Fibroblast of pulmonary artery (primary cell): ENCODE data around the gene MED29.

Experiments
- DNase-seq: peaks from one replicate; pipeline ENCODE4 v3.0.0-alpha.2; 2010; ENCODE audit warnings: low read depth
- H3K4me3 ChIP-seq: replicated peaks from 2 replicates; pipeline ENCODE4 v1.5.1; 2011; ENCODE audit warnings: low read depth, mild to moderate bottlenecking, control low read depth, low read length, moderate library complexity
- TF ChIP-seq, protein P1 (sequence below): IDR thresholded peaks from 2 replicates; pipeline ENCODE4 v1.5.1; 2011; ENCODE audit warnings: mild to moderate bottlenecking, control low read depth, low read length, inconsistent platforms; ENCODE audit errors: missing control alignments

MED29 gene

DNA sequence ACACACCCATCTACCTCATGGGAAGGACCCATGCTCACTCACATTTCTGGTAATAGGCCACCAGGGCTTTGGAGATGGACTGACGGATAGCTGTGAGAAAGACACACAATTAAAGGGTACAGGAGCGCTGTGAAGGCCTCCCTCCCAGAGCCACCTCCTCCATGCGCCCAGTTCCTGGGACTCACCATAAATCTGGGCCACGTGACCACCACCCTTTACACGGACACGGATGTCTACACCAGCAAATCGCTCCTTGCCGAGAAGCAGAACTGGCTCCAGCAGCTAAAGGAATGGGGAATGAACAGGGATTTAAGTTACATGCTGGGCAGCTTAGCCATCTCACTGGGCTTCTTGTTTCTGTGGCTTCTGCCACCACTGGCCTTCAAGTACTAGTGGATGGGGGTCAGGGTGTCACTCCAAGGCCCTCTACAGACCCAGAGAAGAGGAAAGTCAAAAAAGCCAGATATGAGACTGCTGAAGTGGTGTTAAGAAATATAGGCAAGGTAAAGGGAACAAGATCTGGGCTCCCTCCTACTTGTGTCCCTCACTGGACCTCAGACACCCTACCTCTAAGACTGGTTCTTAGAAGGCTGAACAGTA is 42.4 kb downstream of the MED29 start:
- no peak for DNase-seq
- no peak overlapping the region for H3K4me3 ChIP-seq
- TF ChIP-seq, protein P1, sequence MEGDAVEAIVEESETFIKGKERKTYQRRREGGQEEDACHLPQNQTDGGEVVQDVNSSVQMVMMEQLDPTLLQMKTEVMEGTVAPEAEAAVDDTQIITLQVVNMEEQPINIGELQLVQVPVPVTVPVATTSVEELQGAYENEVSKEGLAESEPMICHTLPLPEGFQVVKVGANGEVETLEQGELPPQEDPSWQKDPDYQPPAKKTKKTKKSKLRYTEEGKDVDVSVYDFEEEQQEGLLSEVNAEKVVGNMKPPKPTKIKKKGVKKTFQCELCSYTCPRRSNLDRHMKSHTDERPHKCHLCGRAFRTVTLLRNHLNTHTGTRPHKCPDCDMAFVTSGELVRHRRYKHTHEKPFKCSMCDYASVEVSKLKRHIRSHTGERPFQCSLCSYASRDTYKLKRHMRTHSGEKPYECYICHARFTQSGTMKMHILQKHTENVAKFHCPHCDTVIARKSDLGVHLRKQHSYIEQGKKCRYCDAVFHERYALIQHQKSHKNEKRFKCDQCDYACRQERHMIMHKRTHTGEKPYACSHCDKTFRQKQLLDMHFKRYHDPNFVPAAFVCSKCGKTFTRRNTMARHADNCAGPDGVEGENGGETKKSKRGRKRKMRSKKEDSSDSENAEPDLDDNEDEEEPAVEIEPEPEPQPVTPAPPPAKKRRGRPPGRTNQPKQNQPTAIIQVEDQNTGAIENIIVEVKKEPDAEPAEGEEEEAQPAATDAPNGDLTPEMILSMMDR, result no peak

DNA sequence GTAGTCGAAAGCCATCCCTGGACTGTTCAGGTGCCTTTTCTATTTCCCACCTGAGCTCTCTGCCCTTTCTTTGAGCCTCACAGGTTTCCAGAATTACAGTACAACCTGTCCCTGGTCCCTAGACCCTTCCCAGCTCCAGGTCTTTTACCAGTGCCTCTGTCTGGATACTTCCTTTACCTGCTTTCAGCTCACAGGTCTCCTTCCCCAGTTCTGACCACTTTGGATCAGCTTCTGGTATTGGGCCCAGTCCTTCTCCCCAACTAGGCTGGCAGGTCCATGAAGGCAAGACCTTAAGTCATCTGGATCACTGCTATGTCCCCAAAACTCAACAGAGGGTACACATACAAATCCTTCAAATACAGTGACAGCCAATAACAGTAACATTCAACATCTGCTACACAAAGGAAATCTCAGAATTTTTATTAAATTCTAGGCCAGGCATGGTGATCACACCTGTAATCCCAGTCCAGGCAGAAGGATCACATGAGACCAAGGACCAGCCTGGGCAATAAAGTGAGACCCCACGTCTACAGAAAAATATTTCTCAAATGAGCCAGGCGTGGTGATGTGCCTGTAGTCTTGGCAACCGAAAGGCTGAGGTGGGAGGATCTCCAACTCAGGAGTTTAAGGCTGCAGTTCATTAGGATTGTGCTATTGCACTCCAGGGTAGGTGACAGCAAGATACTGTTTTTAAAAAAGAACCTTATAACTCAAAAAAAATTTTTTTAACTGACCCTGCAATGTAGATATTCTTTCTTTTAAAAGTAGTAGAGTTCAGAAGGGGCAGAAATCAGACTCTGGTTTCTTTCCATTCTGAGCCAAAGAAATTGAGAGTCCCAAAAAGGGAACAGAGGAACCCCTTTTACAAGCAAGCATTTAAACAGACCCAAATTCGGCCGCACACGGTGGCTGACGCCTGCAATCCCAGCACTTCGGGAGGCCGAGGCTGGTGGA is 43.2 kb downstream of the MED29 start:
- TF ChIP-seq, protein P1, result no peak
- peak overlapping the region; percentile 94 for H3K4me3 ChIP-seq
- no peak for DNase-seq

DNA sequence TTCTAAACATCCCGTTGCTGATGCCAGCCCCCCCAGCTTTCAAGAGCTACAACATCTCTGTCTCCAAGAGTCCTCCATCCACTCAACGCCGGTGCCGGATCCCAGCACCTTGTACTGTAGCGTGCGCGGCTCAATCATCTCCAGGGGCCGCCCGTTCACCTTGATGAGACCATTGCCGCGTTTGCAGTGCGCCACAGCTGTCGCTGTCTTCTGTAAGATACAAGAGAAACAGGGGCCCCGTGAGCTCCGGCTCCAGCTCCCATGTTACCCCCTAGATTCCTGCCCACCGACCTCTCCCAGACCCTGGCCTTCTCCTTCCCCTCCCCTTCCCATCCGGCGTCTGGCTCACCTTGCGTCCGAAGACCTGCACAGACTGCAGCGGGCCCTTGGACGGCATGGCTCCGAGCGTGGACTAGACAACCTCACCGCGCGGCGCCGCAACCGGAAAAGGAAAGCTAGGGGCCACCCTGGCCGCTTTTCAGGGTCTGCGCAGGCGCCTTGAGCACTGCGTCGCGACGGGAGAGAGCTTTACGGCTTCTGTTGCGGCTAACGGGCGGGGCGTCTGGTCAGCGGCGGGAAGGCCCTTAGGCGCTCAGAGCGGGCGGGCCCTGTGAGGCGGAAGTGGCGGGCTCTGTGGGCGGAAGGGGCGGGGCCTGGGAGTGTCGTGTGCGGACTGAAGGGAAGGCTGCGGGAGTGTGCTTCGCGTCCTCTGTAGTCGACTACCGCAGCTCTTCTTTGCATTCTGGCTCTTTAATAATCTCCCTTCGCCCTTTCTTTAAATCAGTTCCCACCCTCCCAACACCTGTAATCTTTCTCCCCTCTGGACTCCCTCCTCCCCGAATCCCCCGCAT is 44.5 kb downstream of the MED29 start, which contains the start of gene RPS16:
RPS16 (minus strand) TSS at position 451 of the 851 bp plus-strand sequence; CDS start at position 397, 54 bp downstream.
- H3K4me3 ChIP-seq, result peak within 1 kb of the TSS; percentile 94
- TF ChIP-seq, protein P1, result no peak
- peak; percentile 98 for DNase-seq

DNA sequence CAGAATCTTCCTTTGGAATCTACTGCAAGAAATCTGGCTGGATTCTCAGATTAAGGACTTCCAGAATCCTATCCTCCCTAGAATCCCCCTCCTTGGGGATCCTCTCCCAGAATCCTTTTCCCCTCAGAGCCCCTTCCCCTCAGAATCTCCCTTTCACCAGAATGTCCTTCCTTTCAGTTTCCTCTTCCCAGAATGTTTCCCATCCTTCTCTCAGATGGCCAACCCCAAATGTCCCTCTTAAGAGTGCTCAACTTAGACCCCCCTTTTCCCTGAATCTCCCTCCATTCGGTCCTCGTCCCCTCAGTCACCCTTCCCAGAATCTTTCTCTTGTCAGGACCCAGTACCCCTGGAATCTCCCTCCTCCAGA is 45.2 kb downstream of the MED29 start:
- TF ChIP-seq, protein P1, result no peak
- peak overlapping the region; percentile 94 for H3K4me3 ChIP-seq
- DNase-seq, result no peak

DNA sequence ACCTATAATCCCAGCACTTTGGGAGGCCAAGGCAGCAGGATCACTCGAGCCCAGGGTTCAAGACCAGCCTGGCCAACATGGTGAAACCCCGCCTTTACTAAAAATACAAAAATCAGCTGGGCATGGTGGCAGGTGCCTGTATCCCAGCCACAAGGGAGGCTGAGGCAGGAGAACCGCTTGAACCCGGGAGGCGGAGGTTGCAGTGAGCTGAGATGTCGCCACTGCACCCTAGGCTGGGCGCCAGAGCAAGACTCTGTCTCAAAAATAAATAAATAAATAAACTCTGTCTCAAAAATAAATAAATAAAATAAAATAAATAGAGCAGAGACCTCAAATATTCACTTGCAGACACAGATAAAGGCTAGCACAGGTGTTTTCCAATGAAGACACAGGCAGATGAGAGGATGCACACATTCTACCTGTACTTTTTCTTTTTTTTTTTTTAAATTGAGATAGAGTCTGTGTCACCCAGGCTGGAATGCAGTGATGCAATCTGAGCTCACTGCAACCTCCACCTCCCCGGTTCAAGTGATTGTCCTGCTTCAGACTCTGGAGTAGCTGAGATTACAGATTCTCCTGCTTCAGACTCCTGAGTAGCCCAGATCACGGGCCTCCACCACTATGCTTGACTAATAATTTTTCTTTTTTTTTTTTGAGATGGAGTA is 47.2 kb downstream of the MED29 start:
- TF ChIP-seq, protein P1, result no peak
- DNase-seq, result peak; percentile 42
- no peak overlapping the region for H3K4me3 ChIP-seq

DNA sequence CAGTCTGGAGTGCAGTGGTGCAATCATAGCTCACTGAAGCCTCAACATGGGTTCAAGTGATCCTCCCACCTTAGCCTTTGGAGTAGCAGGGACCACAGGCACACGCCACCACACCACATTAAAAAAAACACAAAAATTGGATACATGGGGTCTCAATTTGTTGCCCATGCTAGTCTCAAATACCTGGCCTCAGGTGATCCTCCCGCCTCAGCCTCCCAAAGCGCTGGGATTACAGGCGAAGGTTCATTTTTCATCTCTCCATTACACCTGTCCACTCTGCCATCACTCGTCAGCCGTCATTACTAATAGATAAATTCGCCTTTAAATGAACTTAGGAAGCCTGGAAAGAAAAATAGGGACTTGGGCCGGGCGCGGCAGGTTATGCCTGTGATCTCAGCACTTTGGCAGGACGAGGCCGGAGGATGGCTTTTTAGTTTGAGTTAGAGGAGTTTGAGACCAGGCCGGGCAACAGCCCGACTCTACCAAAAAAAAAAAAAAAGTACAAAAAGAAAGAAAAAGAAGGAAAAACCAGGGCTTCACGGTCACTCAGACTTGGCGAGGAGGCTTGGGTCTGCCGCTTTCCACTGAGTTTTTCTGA is 53.5 kb downstream of the MED29 start:
- no peak for DNase-seq

More for the DNA sequence above, 53.5 kb downstream of the MED29 start:
- H3K4me3 ChIP-seq, result peak overlapping the region; percentile 100
- TF ChIP-seq, protein P1, result no peak
